ENCODE measurements around the gene PDCD11. TPM values are rescaled to one million over a fixed set of nuclear protein-coding genes. Genes with fewer than 3 reads are reported as not detected.

Gene PDCD11
- total RNA-seq, 1 donor from 2014 or later, result 48.5 TPM

- peak; percentile 30 for DNase-seq (ENCODE audit: low read depth)
Measured at GRCh38 chr10:103451091-103451813, 54.8 kb downstream of the PDCD11 start.

DNA sequence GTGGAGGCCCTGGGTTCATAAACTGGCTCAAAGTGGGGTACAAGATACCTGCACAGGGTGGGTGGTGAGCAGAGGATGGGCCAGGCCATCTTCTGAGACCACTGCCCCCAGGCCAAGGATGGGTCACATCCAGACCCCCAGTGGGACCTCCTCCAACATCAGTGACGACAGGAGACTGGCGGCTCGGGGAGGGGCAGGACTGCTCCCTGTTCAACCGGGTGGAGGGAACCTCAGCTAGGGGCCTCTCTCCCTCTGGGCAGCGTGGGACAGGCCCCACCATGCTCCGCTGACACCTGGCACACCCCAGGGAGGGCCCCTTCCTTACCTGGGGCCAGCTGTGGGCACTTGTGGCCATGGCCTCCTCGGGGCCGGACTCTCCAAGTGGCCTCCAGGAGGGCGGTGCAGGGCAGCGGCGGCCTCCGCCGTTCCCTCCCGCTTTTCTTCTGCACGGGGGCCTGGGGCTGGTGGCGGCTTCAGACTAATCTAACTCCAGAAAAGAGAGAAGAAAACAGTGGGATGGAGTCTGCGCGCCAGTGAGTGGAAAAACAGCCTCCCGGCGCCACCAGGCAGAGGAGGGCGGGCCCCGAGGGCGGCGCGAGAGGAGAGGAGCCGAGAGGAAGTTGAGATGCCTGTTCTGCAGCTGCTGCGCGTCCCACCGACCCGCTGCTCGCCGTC lies 55.5 kb downstream of the PDCD11 start, which contains the start of gene CALHM2:
Gene CALHM2 (minus strand): TSS at position 540 of the 675 bp plus-strand sequence. CDS start 2,429 bp downstream, outside the sequence.
- peak; percentile 2 for DNase-seq (ENCODE audit: low read depth)

GRCh38 chr10:103452506-103453230 lies 56.2 kb downstream of the PDCD11 start:
- DNase-seq (ENCODE audit: low read depth), result no peak

- no peak for DNase-seq (ENCODE audit: low read depth)
Measured at GRCh38 chr10:103454026-103454425, 57.6 kb downstream of the PDCD11 start.

DNA sequence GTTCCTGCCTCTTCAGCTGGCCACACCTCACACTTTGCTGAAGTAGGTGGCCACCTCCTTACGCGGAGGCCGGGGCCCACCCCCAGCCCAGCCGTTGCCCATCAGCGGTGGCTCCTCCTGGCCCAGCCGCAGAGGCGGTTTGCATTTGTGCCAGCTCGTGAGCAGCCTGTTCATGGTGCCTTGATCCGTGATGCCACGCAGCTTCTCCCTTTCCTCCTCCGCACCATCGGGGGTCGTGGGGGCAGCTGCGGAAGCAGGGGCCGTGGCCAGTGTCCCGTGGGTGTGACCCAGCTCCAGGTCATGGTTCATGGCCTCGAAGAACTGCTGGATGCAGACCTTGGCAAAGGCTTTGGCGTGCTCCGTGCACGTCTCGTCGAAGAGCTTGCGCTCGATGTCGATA lies 58.8 kb downstream of the PDCD11 start:
- DNase-seq (ENCODE audit: low read depth), result no peak

DNA sequence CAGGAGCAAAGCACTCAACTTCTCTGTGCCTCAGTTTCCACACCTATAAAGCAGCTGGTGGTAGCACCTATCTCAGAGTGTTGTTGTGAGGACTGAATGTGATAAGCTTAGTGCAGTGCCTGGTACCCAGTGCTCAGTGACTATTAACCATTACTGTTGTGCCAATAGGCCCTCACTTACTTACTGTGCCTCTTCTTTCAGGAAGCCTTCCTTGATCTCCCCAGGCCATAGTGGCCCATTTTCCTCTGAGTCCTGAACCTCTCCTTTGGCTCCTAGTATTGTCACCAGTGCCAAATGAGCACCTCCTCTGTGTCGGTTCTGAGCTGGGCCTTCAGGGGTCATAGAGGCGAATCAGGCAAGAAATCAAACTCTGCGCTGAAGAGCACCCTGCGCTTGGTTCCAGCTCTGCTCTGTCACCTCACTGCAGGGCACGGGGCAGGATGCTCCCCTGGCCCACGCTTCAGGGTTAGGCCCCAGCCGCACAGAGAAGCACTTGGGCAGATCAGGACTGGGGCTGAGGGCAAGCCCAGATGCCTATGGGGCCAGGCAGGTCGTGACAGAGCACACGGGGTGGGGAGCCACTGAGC lies 59.7 kb downstream of the PDCD11 start:
- no peak for DNase-seq (ENCODE audit: low read depth)

DNA sequence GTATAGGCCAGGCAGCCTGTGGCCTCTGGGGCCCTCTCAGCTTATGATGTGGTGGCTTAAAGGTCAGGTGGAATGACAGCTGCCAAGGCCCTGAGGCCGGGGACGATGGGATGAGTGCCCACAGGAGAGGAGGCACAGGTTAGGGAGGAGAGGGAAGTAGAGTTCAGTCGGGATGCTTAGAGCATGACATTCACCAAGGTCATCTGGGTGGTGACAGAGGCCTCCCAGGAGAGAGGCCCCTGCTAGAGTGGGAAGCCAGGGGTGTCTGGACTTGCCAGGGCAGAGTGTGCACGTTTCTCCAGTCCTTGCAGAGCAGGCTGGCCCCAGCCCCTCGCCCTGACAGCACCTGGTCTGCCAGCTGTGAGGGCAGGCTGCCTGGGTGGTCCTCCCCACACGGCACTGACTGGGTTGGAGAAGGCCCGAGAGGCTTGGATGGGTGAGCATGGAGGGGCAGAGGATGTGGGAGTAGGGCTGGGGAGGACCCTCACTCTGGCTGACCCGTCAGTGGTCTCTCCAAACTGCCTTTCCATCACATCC lies 60.8 kb downstream of the PDCD11 start:
- DNase-seq (ENCODE audit: low read depth), result no peak

- DNase-seq (ENCODE audit: low read depth), result no peak
Measured at GRCh38 chr10:103457896-103458583, 61.6 kb downstream of the PDCD11 start.

DNA sequence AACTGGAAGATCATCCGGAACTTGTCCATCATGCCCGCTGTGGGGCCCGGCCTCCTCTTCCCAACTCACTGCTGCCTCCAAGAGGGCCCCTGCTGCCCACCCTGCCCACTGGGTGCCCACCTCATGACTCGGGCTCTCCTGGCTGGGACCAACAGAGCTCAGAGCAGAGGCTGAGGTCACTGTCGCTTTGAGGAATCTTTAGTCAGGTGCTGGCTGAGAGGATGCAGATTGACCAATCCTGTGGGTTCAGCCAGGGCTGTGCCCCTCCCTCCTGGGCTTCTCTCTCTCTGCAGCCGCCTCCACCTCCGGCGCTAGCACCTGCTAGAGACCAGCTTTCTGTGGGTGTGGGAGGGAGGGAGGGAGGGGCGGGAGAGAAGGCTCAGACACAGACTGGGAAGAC lies 62.3 kb downstream of the PDCD11 start, which contains the start of gene CALHM1:
Gene CALHM1 (minus strand): TSS at position 181 of the 400 bp plus-strand sequence. CDS start 149 bp downstream, at position 32.
- DNase-seq (ENCODE audit: low read depth), result no peak

DNA sequence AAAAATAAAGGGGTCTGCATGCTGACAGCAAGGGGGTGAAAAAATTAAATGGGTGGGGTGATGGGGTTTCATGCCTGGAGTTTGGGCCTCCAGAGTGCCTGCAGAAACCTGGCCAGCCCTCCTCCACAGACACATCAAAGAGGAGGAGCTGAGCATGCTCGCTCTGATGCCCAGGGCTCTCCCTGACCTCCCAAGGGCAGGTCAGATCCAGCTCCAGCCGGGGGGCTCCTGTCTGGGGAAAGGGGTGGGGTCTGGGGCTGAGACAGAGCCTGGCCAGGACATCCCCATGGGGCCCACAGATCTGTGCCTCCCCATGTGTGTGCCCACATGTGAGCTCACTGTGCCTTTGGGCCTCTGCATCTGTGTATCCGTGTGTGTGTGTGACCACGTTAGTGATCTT lies 63.2 kb downstream of the PDCD11 start:
- no peak for DNase-seq (ENCODE audit: low read depth)

DNA sequence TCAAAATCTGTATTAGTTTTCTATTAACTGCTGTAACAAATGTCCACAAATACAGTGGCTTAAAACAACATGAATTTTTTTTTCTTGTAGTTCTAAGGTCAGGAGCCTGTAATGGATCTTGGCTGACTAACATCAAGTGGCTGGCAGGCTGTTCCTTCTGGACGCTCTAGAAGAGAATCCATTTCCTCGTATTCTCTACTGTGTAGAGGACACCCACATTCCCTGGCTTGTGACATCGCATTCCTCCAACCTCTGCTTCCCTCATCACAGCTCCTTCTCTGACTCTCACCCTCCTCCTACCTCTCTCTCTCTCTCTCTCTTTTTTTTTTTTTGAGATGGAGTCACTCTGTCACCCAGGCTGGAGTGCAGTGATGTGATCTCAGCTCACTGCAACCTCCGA lies 67.1 kb downstream of the PDCD11 start:
- peak; percentile 49 for DNase-seq (ENCODE audit: low read depth)

GRCh38 chr10:103465411-103466179 lies 69.2 kb downstream of the PDCD11 start:
- DNase-seq (ENCODE audit: low read depth), result no peak

DNA sequence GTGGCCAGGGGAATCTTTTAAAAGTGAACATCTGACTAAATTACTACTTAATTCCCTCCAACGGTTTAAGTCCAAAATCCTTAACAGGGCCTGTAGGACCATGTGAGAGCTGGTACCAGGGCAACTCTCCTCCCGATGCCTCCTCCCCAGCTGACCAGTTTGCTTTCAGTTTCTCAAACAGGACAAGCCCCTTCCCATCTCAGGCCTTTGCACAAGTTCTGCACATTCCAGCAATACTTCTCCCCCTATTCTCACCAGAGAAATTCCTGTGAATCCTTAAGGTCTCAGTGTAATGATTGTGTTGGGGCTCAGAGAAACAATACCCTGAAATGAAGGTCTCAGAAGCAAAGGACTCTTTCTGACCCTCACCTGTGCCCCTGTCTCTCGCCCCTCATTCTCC lies 70.3 kb downstream of the PDCD11 start:
- peak; percentile 42 for DNase-seq (ENCODE audit: low read depth)

DNA sequence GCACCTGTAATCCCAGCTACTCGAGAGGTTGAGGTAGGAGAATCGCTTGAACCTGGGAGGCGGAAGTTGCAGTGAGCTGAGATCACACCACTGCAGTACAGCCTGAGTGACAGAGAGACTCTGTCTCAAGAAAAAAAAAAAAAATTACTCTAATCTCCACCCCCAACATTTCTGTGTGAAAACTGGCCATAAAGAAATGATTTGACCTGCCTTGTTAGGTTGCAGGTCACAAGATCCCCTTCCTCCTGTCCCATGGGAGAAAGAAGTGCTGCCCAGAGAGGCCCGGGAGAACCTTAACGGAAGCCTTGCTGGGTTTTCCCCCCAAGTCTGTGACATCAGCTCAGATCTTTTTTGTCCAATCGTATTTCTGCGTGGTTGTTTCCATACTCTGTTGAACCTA lies 71.0 kb downstream of the PDCD11 start:
- no peak for DNase-seq (ENCODE audit: low read depth)

DNA sequence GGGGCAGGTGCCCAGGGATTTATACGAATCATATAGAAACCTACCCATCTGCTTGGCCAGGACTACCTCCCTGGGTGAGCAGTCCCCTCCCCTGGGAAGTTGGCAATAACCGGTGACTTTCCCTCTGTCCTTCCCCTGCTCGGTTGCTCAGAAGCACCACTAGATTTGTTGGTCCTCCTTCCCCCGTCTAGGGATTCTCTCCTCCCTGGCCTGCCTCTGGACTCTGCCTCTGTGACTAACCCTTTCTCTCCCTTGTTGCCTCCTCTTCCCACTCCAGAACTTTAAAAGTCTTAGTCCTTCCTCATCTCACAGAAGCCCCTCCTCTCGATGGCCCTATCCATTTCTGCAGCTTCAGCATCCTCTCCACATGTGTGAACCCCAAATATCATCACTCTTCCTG lies 72.8 kb downstream of the PDCD11 start:
- DNase-seq (ENCODE audit: low read depth), result no peak

DNA sequence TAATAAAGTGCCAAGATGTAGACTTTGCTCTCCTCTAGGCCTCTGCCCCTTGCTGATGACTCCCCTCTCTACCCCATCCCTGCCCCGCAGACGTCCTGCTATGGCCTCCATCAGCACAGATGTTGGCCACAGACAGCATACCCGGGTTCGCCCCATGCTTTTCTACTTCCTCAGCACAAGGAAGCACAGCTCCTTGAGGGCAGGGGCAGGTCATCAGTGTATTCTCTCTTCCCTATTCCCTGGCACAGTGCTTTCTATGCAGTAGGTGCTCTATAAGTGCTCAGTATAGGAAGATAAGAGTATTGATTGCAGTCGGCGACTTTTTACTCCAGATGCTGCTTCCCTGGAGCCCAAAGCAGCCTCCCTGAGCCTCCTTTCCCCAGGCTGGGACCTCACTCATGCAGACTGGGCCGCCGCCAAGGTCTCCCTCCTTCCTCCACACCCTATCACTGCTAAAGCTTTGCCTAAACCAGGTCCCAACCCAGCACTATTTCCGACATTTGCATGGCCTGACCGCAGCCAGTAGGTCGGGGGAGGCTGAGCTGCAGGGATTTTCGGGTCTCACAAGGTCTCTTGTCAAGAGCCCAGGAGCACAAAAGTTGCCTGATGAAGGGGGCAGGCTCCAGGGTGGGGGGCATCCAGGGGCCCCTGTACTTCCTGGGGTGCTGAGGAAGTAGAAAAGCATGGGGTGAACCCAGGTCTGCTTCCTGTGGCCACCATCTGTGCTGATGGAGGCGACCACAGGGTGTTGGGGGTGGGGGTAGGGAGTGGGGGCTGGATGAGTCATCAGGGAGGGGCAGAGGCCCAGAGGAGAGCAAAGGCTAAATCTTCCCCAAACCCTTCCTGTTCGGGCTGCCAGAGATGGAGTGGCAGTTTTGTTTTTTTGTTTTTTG lies 74.6 kb downstream of the PDCD11 start:
- no peak for DNase-seq (ENCODE audit: low read depth)

DNA sequence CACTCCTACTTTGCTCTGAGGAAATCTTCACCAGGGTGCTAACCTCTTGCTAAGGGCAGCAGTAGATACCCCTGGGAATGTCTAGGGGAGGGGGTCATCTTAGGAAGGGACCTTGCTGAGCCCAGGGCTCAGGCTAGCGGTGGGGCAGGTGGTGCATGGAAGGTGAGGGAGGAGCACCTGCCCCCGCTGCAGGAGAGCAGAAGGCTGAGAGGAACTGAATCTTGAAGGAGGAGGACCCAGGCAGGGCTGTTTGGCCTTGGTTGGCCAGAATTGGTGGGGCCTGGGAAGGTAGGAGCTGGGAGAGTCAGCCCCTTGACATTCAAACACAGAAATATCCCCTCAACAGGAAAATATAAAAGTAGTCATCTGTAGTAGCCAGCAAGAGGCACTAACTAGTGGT lies 75.6 kb downstream of the PDCD11 start:
- no peak for DNase-seq (ENCODE audit: low read depth)

GRCh38 chr10:103473261-103473671 lies 76.8 kb downstream of the PDCD11 start:
- no peak for DNase-seq (ENCODE audit: low read depth)

- DNase-seq (ENCODE audit: low read depth), result no peak
Measured at GRCh38 chr10:103474077-103474476, 77.7 kb downstream of the PDCD11 start.

Measured in renal cortical epithelial cell (primary cell).